IMR-90 (cell line): ENCODE results near the gene MFSD2B. TPM values are rescaled to one million over a fixed set of nuclear protein-coding genes. Genes with fewer than 3 reads are reported as not detected.
A peak's percentile ranks its signal among the peaks of the same experiment; 100 is the strongest.

ENCODE experiments used
- ATAC-seq: fragments of 200-7000 bp; cut with Tn5 transposase; 2 replicates; pipeline ENCODE4 v1.9.1; 2020; ENCODE audit warnings: low read depth, mild to moderate bottlenecking, moderate library complexity
- BruUV-seq: library from RNA; stranded (reverse); fragments of 400-500 nt; replicated peaks from 2 replicates; lab custom pipeline; 2021; lab: Mats Ljungman, UMichigan
- CTCF ChIA-PET: fragments of 300-600 bp; formaldehyde crosslinking; extraction: SDS; loops from one replicate; lab custom pipeline; 2021; ENCODE audit warnings: antibody characterized with exemption; lab: Yijun Ruan, JAX
- POLR2A ChIA-PET: fragments of 300-600 bp; sonication (Branson Sonifier 250); formaldehyde crosslinking; loops from one replicate; lab custom pipeline; 2022; ENCODE audit warnings: antibody characterized with exemption; ENCODE audit not compliant: unreplicated experiment; lab: Charles Lee
- DNase-seq: peaks from one replicate; pipeline ENCODE4 v3.0.0; 2013
- H2AFZ ChIP-seq: replicated peaks from 2 replicates; pipeline ENCODE3; 2013; ENCODE audit warnings: low read length, mild to moderate bottlenecking; ENCODE audit not compliant: poor library complexity
- H2AK5ac ChIP-seq: 2 replicates; pipeline ENCODE4 v1.6.1; 2013; ENCODE audit warnings: low read depth, low read length, inconsistent platforms
- H2AK9ac ChIP-seq: replicated peaks from 2 replicates; pipeline ENCODE3; 2013; ENCODE audit warnings: mild to moderate bottlenecking, low read depth, low read length, moderate library complexity; ENCODE audit not compliant: poor library complexity
- H2BK120ac ChIP-seq: 2 replicates; pipeline ENCODE4 v1.6.1; 2013; ENCODE audit warnings: low read depth, low read length, inconsistent platforms
- H2BK15ac ChIP-seq: 3 replicates; pipeline ENCODE4 v1.6.1; 2013; ENCODE audit warnings: low read depth, low read length, inconsistent platforms
- H2BK20ac ChIP-seq: 2 replicates; pipeline ENCODE4 v1.6.1; 2013; ENCODE audit warnings: low read depth, mild to moderate bottlenecking, inconsistent platforms, low read length, moderate library complexity
- H2BK5ac ChIP-seq: 2 replicates; pipeline ENCODE4 v1.6.1; 2013; ENCODE audit warnings: mild to moderate bottlenecking, low read depth, low read length, inconsistent platforms; ENCODE audit not compliant: poor library complexity, severe bottlenecking
- H3K14ac ChIP-seq: replicated peaks from 2 replicates; pipeline ENCODE4 v1.6.1; 2013; ENCODE audit warnings: low read depth, low read length, inconsistent platforms
- H3K18ac ChIP-seq: 2 replicates; pipeline ENCODE4 v1.6.1; 2013; ENCODE audit warnings: low read depth, low read length, control low read depth
- H3K23ac ChIP-seq: 2 replicates; pipeline ENCODE4 v1.6.1; 2013; ENCODE audit warnings: low read depth, low read length, inconsistent platforms
- H3K27ac ChIP-seq: 2 replicates; pipeline ENCODE4 v1.5.1; 2013; ENCODE audit warnings: mild to moderate bottlenecking, control low read depth, low read length; ENCODE audit not compliant: insufficient read depth
- H3K27me3 ChIP-seq: 2 replicates; pipeline ENCODE4 v1.6.1; 2013; ENCODE audit warnings: low read length; ENCODE audit not compliant: control insufficient read depth, insufficient read depth
- H3K36me3 ChIP-seq: 2 replicates; pipeline ENCODE4 v1.6.1; 2013; ENCODE audit warnings: low read length, mixed read lengths; ENCODE audit not compliant: control insufficient read depth, insufficient read depth
- H3K4ac ChIP-seq: 2 replicates; pipeline ENCODE4 v1.6.1; 2013; ENCODE audit warnings: low read depth, low read length, inconsistent platforms
- H3K4me1 ChIP-seq: 2 replicates; pipeline ENCODE4 v1.6.1; 2013; ENCODE audit warnings: low read length, mixed read lengths; ENCODE audit not compliant: control insufficient read depth, insufficient read depth
- H3K4me2 ChIP-seq: 2 replicates; pipeline ENCODE4 v1.6.1; 2013; ENCODE audit warnings: low read depth, mild to moderate bottlenecking, control low read depth, low read length, moderate library complexity
- H3K4me3 ChIP-seq: 2 replicates; pipeline ENCODE4 v1.5.1; 2013; ENCODE audit warnings: low read depth, mild to moderate bottlenecking, control low read depth, low read length, moderate library complexity; ENCODE audit not compliant: insufficient read depth
- H3K56ac ChIP-seq: 2 replicates; pipeline ENCODE4 v1.6.1; 2013; ENCODE audit warnings: low read length, inconsistent platforms; ENCODE audit not compliant: insufficient read depth; ENCODE audit errors: extremely low read depth
- H3K79me1 ChIP-seq, 2 experiments: 2 replicates each; pipeline ENCODE4 v1.6.1; 2013; ENCODE audit warnings: low read length in 2 of 2, inconsistent platforms in 1 of 2, low read depth in 1 of 2
- H3K9ac ChIP-seq: 2 replicates; pipeline ENCODE4 v1.6.1; 2013; ENCODE audit warnings: low read depth, low read length, control low read depth
- H3K9me1 ChIP-seq: 2 replicates; pipeline ENCODE4 v1.6.1; 2013; ENCODE audit warnings: low read length, inconsistent platforms; ENCODE audit not compliant: insufficient read depth
- H3K9me3 ChIP-seq: 2 replicates; pipeline ENCODE4 v1.6.1; 2013; ENCODE audit warnings: low read length; ENCODE audit not compliant: control insufficient read depth, insufficient read depth
- H4K20me1 ChIP-seq: 2 replicates; pipeline ENCODE4 v1.6.1; 2013; ENCODE audit warnings: low read length, inconsistent platforms; ENCODE audit not compliant: insufficient read depth
- H4K5ac ChIP-seq: 2 replicates; pipeline ENCODE4 v1.6.1; 2013; ENCODE audit warnings: mild to moderate bottlenecking, low read depth, low read length, control low read depth
- H4K8ac ChIP-seq, 2 experiments: 2 replicates each; pipeline ENCODE4 v1.6.1; 2013; ENCODE audit warnings: low read depth in 2 of 2, low read length in 2 of 2, control low read depth in 1 of 2, inconsistent platforms in 1 of 2
- H4K91ac ChIP-seq: 2 replicates; pipeline ENCODE4 v1.6.1; 2013; ENCODE audit warnings: low read depth, low read length, inconsistent platforms; ENCODE audit not compliant: insufficient read depth
- CHD1 ChIP-seq: IDR thresholded peaks from 2 replicates; pipeline ENCODE4 v1.6.1; 2012; ENCODE audit warnings: low read depth, low read length, improper control_type of control experiment
- FOS ChIP-seq: fragments of 150-350 bp; IDR thresholded peaks from 2 replicates; pipeline ENCODE4 v1.6.1; 2016; ENCODE audit warnings: low read depth, low read length
- MAFK ChIP-seq: IDR thresholded peaks from 2 replicates; pipeline ENCODE4 v1.6.1; 2012; ENCODE audit warnings: low read depth, low read length, improper control_type of control experiment
- NFE2L2 ChIP-seq: fragments of 150-350 bp; IDR thresholded peaks from 2 replicates; pipeline ENCODE4 v1.6.1; 2016; ENCODE audit warnings: low read depth, mild to moderate bottlenecking, low read length
- POLR2A ChIP-seq: IDR thresholded peaks from 2 replicates; pipeline ENCODE4 v1.6.1; 2012; ENCODE audit warnings: mild to moderate bottlenecking, low read depth, low read length
- RAD21 ChIP-seq: IDR thresholded peaks from 2 replicates; pipeline ENCODE4 v1.6.1; 2012; ENCODE audit warnings: low read length, improper control_type of control experiment
- RCOR1 ChIP-seq: IDR thresholded peaks from 2 replicates; pipeline ENCODE4 v1.6.1; 2012; ENCODE audit warnings: mild to moderate bottlenecking, low read length, improper control_type of control experiment; ENCODE audit not compliant: insufficient replicate concordance
- RFX5 ChIP-seq: IDR thresholded peaks from 2 replicates; pipeline ENCODE4 v1.8.0; 2012; ENCODE audit warnings: low read depth, mild to moderate bottlenecking, low read length, moderate library complexity
- WGBS, 2 experiments: methylation state at CpG; one replicate each; pipeline versions ENCODE4 v1.1.5 to v1.1.7; 2013; ENCODE audit warnings: missing lambda C conversion rate in 2 of 2; ENCODE audit not compliant: insufficient read length in 1 of 2; ENCODE audit errors: extremely low coverage in 2 of 2; 5-methylcytosine and 5-hydroxymethylcytosine counted together
- dilution Hi-C: fragments of 300-500 bp; cut with HindIII; formaldehyde crosslinking; loops from one replicate; pipeline ENCODE4 v1.14.3; 2018; ENCODE audit warnings: low sequenced_read_pairs; ENCODE audit not compliant: unreplicated experiment
- in situ Hi-C: fragments of 300-500 bp; cut with MboI; formaldehyde crosslinking; loops from 3 replicates; pipeline ENCODE4 v1.14.3; 2019; ENCODE audit warnings: low sequenced_read_pairs, inconsistent platforms, mixed read lengths
- intact Hi-C: fragments of 100-400 bp; cut with micrococcal nuclease; formaldehyde crosslinking; loops from 2 replicates; pipeline ENCODE4 v1.10.0; 2022
- polyA plus RNA-seq, 3 experiments: library from polyadenylated mRNA; depleted of rRNA; stranded (reverse); fragments of >200 nt; gene quantifications; 2 replicates each; pipeline ENCODE4 v1.2.3, GENCODE V29; 2012; ENCODE audit warnings: low replicate concordance in 1 of 3
- total RNA-seq: library from RNA; depleted of rRNA; stranded (reverse); fragments of >200 nt; gene quantifications from 2 replicates; pipeline ENCODE4 v1.2.3, GENCODE V29; 2012

The MFSD2B gene
- total and polyA plus RNA-seq, 2 of the 4 experiments (the other 2 are of a cell fraction) = 0.05 TPM; not detected in 1

- H3K4me2 ChIP-seq = no peak overlapping the region
- no peak overlapping the region for H3K9ac ChIP-seq
- H2BK120ac ChIP-seq = no peak overlapping the region
- dilution Hi-C loops (no loop called here), intact Hi-C loops (no loop called here), in situ Hi-C loops (no loop called here)
- H3K79me1 ChIP-seq = peaks cover 3 to 8% of the 10 kb centered on the region in 2 experiments; a peak in 1 of 4 replicates
- ChIA-PET CTCF (no interaction called here), POLR2A (no interaction called here)
- no TSS peak for BruUV-seq
- no peak overlapping the region for H2AFZ ChIP-seq
- no peaks in the 10 kb centered on the region for H3K9me3 ChIP-seq
- H3K4me3 ChIP-seq = no peak overlapping the region
- no peak overlapping the region for H3K56ac ChIP-seq
- H2BK15ac ChIP-seq = no peak overlapping the region
- H2BK5ac ChIP-seq = no peak overlapping the region
- no peak overlapping the region for H3K27ac ChIP-seq
- no peak overlapping the region for H2AK5ac ChIP-seq
- WGBS, 2 experiments = 92% methylated on average over 6 of the region's 8 CpGs; no CpG with 5 or more reads in 1 of the 2 experiments
- no peak overlapping the region for H3K14ac ChIP-seq
- H3K27me3 ChIP-seq = no peaks in the 10 kb centered on the region
- H3K36me3 ChIP-seq = no peaks in the 10 kb centered on the region
- no peak overlapping the region for H4K8ac ChIP-seq
- ATAC-seq = no peak
- no peak overlapping the region for H4K5ac ChIP-seq
- H3K4ac ChIP-seq = no peak overlapping the region
- H3K4me1 ChIP-seq = no peaks in the 10 kb centered on the region
- peak overlapping the region; percentile 6; the same call in 1 of the 2 replicates for H3K23ac ChIP-seq
- no peak overlapping the region for H3K18ac ChIP-seq
- H4K20me1 ChIP-seq = no peaks in the 10 kb centered on the region
- DNase-seq = no peak
- peaks cover 8% of the 10 kb centered on the region for H3K9me1 ChIP-seq
- TF ChIP-seq RAD21 (no peak), MAFK (no peak), CHD1 (no peak), RFX5 (no peak), POLR2A (no peak), NFE2L2 (no peak), FOS (no peak), RCOR1 (no peak)
- H4K91ac ChIP-seq = no peak overlapping the region
- no peak overlapping the region for H2AK9ac ChIP-seq
- H2BK20ac ChIP-seq = no peak overlapping the region
Observed at GRCh38 chr2:24051833-24052232, 41.9 kb downstream of the MFSD2B start.
